ENCODE results near the gene SLC11A2. TPM values are rescaled to one million over a fixed set of nuclear protein-coding genes. Genes with fewer than 3 reads are reported as not detected.

Gene SLC11A2
- total and polyA plus RNA-seq, 2 of the 8 experiments (the other 6 are each of a cell fraction or from before 2014, with no cell fraction given), result 55.0 to 61.5 TPM

DNA sequence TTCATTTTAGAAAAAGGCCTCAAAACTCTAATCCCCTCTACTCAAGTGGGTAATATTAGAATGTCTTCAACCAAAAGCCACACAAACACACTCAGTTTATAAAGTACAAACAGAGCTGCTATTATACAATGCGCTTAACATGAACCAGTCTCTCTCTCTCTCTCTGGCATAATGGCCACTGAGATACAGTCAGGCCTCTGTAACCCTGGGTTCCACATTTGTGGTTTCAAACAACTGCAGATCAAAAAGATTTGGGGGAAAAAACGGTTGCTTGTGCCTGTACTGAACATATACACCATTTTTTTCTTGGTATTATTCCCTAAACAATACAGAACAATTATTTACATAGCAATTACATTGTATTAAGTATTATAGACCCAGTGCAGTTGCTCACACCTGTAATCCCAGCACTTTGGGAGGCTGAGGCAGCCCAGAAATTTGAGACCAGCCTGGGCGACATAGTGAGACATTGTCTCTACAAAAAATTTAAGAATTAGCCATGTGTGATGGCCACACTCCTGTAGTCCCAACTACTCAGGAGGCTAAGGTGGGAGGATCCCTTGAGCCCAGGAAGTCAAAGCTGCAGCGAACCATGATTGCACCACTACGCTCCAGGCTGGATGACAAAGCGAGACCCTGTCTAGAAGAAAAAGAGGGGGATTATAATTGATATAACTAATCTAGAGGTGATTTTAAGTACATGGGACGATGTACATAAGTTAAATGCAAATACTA lies 5.6 kb downstream of the SLC11A2 start (continued):
- TF ChIP-seq EZH2 (IDR thresholded peaks at IDR 0.05; ENCODE audit: low read depth, low read length, severe bottlenecking) (no peak), HDAC6 (IDR thresholded peaks at IDR 0.05; ENCODE audit: low read depth, low read length) (no peak), MAFK (IDR thresholded peaks at IDR 0.05; ENCODE audit: low read depth, low read length) (no peak)

Measured in H1 (cell line).